ENCODE results near the gene CKS1B.

- TF ChIP-seq POLR2A (IDR thresholded peaks at IDR 0.05), result no peak
- no peak for TF ChIP-seq CTCF (IDR thresholded peaks at IDR 0.05)
- no peak for TF ChIP-seq POLR2AphosphoS5 (IDR thresholded peaks at IDR 0.05)
Observed at GRCh38 chr1:154938604-154939399, 35.7 kb upstream of the CKS1B start.
